GM10266 (cell line): Measurements from ENCODE around the gene NKX2-2.

Experiments
- DNase-seq: peaks from one replicate; pipeline ENCODE4 v3.0.0; 2012; ENCODE audit errors: extremely low spot score
- CTCF ChIP-seq: IDR thresholded peaks from 2 replicates; pipeline ENCODE4 v1.5.1; 2012; ENCODE audit warnings: mild to moderate bottlenecking, low read depth; ENCODE audit not compliant: control insufficient read depth, insufficient read depth; ENCODE audit errors: missing control alignments

NKX2-2 gene

GRCh38 chr20:21465799-21466198, 48.1 kb downstream of the NKX2-2 start:
- DNase-seq: no peak
- no peak for TF ChIP-seq CTCF

GRCh38 chr20:21464916-21465315, 48.9 kb downstream of the NKX2-2 start:
- no peak for TF ChIP-seq CTCF
- DNase-seq: no peak
